Trophoblast cell (in vitro differentiated cells and primary cell): ENCODE measurements around the gene GPRASP1.

Experiments used
- DNase-seq, 2 donors: peaks; one replicate each; pipeline ENCODE4 v3.0.0-alpha.2; 2016
- H2AFZ ChIP-seq: 2 replicates; pipeline ENCODE4 v1.6.1; 2013; ENCODE audit warnings: low read length, moderate library complexity, mild to moderate bottlenecking; ENCODE audit not compliant: insufficient read depth, poor library complexity
- H2AK5ac ChIP-seq: 2 replicates; pipeline ENCODE4 v1.6.1; 2013; ENCODE audit warnings: mild to moderate bottlenecking, low read length
- H2BK120ac ChIP-seq: 2 replicates; pipeline ENCODE4 v1.6.1; 2013; ENCODE audit warnings: low read length, mild to moderate bottlenecking, moderate library complexity; ENCODE audit not compliant: insufficient read depth, poor library complexity
- H2BK12ac ChIP-seq: 2 replicates; pipeline ENCODE4 v1.6.1; 2013; ENCODE audit warnings: mild to moderate bottlenecking, low read length, moderate library complexity
- H2BK5ac ChIP-seq: 2 replicates; pipeline ENCODE4 v1.6.1; 2013; ENCODE audit warnings: low read length, low read depth, moderate library complexity, mild to moderate bottlenecking; ENCODE audit not compliant: poor library complexity
- H3K14ac ChIP-seq: 2 replicates; pipeline ENCODE4 v1.6.1; 2013; ENCODE audit warnings: mild to moderate bottlenecking, low read length
- H3K18ac ChIP-seq: 2 replicates; pipeline ENCODE4 v1.6.1; 2013; ENCODE audit warnings: mild to moderate bottlenecking, low read length
- H3K23ac ChIP-seq: 2 replicates; pipeline ENCODE4 v1.6.1; 2013; ENCODE audit warnings: low read length
- H3K27ac ChIP-seq: 2 replicates; pipeline ENCODE4 v1.5.1; 2013; ENCODE audit warnings: low read depth, mild to moderate bottlenecking, inconsistent platforms, low read length, moderate library complexity
- H3K27me3 ChIP-seq: 2 replicates; pipeline ENCODE4 v1.6.1; 2013; ENCODE audit warnings: inconsistent platforms, mild to moderate bottlenecking, low read length, moderate library complexity; ENCODE audit not compliant: insufficient read depth
- H3K36me3 ChIP-seq, 2 experiments: 1 replicate in 1 of 2; 2 replicates in 1 of 2; pipeline ENCODE4 v1.6.1; 2013; ENCODE audit warnings: low read length in 2 of 2, mild to moderate bottlenecking in 2 of 2, moderate library complexity in 1 of 2; ENCODE audit not compliant: insufficient read depth in 2 of 2, control insufficient read depth in 1 of 2
- H3K4ac ChIP-seq: 2 replicates; pipeline ENCODE4 v1.6.1; 2013; ENCODE audit warnings: low read depth, mild to moderate bottlenecking, low read length, moderate library complexity
- H3K4me1 ChIP-seq, 2 experiments: 1 replicate in 1 of 2; 2 replicates in 1 of 2; pipeline ENCODE4 v1.6.1; 2013; ENCODE audit warnings: low read length in 2 of 2, mild to moderate bottlenecking in 2 of 2, moderate library complexity in 1 of 2; ENCODE audit not compliant: insufficient read depth in 2 of 2, control insufficient read depth in 1 of 2
- H3K4me2 ChIP-seq: 2 replicates; pipeline ENCODE4 v1.6.1; 2013; ENCODE audit warnings: inconsistent platforms, mild to moderate bottlenecking, low read length, moderate library complexity
- H3K4me3 ChIP-seq: 2 replicates; pipeline ENCODE4 v1.5.1; 2013; ENCODE audit warnings: mild to moderate bottlenecking, low read depth, low read length, inconsistent platforms
- H3K79me1 ChIP-seq: one replicate; pipeline ENCODE4 v1.6.1; 2013; ENCODE audit warnings: low read length
- H3K79me2 ChIP-seq: 2 replicates; pipeline ENCODE4 v1.6.1; 2013; ENCODE audit warnings: low read length, mild to moderate bottlenecking; ENCODE audit not compliant: control insufficient read depth, insufficient read depth, poor library complexity
- H3K9ac ChIP-seq: 2 replicates; pipeline ENCODE4 v1.6.1; 2013; ENCODE audit warnings: mild to moderate bottlenecking, low read length
- H3K9me3 ChIP-seq: 2 replicates; pipeline ENCODE4 v1.6.1; 2013; ENCODE audit warnings: low read depth, mild to moderate bottlenecking, control low read depth, inconsistent platforms, low read length; ENCODE audit not compliant: insufficient read depth
- H4K12ac ChIP-seq: 2 replicates; pipeline ENCODE4 v1.6.1; 2013; ENCODE audit warnings: low read depth, mild to moderate bottlenecking, low read length, moderate library complexity
- H4K8ac ChIP-seq: 2 replicates; pipeline ENCODE4 v1.6.1; 2013; ENCODE audit warnings: low read depth, mild to moderate bottlenecking, low read length, moderate library complexity
- H4K91ac ChIP-seq: one replicate; pipeline ENCODE4 v1.6.1; 2013; ENCODE audit warnings: low read depth, mild to moderate bottlenecking, low read length, moderate library complexity
- WGBS: extraction: QIAGEN DNeasy Blood & Tissue Kit; methylation state at CpG from one replicate; pipeline ENCODE4 v1.1.7; 2013; ENCODE audit warnings: missing lambda C conversion rate; ENCODE audit not compliant: insufficient read length, insufficient coverage; ENCODE audit errors: extremely low coverage; 5-methylcytosine and 5-hydroxymethylcytosine counted together

GPRASP1 gene

DNA sequence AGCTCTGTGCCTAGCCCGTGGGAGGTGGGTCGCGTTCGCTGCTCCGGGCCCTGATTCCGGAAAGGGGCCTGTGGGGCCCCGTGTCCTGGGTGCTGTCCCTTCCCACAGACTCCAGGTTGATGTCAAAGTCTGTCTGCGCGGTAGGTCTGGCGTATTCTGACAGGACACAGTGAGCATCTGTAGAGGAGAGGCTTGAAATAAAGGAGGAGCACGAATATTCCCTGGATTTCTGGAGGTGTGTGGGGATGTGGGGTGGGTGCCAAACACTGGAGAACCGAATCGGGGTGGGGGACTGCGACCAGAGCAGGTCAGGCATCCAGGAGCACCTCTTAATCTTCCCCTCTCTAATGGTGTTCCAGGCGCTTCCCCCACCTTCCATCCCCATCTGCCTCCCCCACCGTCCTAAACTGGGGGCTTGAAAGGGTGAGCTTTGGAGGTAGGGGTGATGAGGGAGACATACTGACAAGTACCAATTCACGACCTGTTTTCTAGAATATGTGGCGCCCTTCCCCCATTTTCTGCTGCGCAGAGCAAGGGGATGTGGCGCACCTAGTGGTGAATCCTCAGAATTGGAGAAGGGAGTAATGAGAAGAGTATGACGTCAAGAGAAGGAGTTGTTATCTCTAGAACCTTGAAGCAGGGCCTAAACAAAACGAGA lies 877 bp downstream of the GPRASP1 start:
- Histone ChIP-seq H3K27me3 (no peaks in the 10 kb centered on the region), H3K36me3 (no peaks in the 10 kb centered on the region), H3K9me3 (no peaks in the 10 kb centered on the region), H2AK5ac (no peak overlapping the region), H2BK12ac (no peak overlapping the region), H3K23ac (no peak overlapping the region), H3K4me2 (peak overlapping the region; percentile 90), H3K4ac (no peak overlapping the region), H3K4me1 (peaks cover 5% of the 10 kb centered on the region in 2 experiments), H2BK120ac (no peak overlapping the region), H4K8ac (peak overlapping the region; percentile 37), H3K27ac (no peak overlapping the region), H3K4me3 (peak overlapping the region; percentile 68), H2BK5ac (no peak overlapping the region), H4K91ac (no peak overlapping the region), H4K12ac (no peak overlapping the region), H3K79me2 (no peaks in the 10 kb centered on the region), H3K79me1 (no peaks in the 10 kb centered on the region), H2AFZ (no peak overlapping the region), H3K18ac (no peak overlapping the region), H3K9ac (no peak overlapping the region), H3K14ac (no peak overlapping the region)
- peak in 1 of 2 donors; percentile 44 for DNase-seq
- no CpG with 5 or more reads among the region's 22 CpGs for WGBS

DNA sequence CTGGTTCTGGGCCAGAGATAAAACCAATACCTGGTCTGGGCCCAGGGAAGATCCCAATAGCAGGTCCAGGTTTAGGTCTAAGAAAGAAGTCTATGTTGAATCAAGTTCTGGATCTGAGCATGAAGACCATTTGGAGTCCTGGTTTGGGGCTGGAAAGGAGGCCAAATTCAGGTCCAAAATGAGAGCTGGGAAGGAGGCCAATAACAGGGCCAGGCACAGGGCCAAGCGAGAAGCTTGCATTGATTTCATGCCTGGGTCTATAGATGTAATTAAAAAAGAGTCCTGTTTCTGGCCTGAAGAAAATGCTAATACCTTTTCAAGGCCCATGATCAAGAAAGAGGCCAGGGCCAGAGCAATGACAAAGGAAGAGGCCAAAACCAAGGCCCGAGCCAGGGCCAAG lies 3.4 kb downstream of the GPRASP1 start:
- H3K79me2 ChIP-seq = no peaks in the 10 kb centered on the region
- H3K4me1 ChIP-seq = peaks cover 5 to 8% of the 10 kb centered on the region in 2 experiments
- no peak overlapping the region for H3K9ac ChIP-seq
- H3K18ac ChIP-seq = no peak overlapping the region
- H4K8ac ChIP-seq = no peak overlapping the region
- no peak overlapping the region for H3K23ac ChIP-seq
- H4K12ac ChIP-seq = no peak overlapping the region
- H2AK5ac ChIP-seq = no peak overlapping the region
- DNase-seq = no peak
- H2BK5ac ChIP-seq = no peak overlapping the region
- H3K4ac ChIP-seq = no peak overlapping the region
- no peak overlapping the region for H3K4me2 ChIP-seq
- no peaks in the 10 kb centered on the region for H3K9me3 ChIP-seq
- no peak overlapping the region for H2BK120ac ChIP-seq
- no peak overlapping the region for H2AFZ ChIP-seq
- no peak overlapping the region for H3K27ac ChIP-seq
- no peak overlapping the region for H3K14ac ChIP-seq
- no peak overlapping the region for H4K91ac ChIP-seq
- H3K36me3 ChIP-seq = no peaks in the 10 kb centered on the region
- WGBS = no CpG with 5 or more reads among the region's 2 CpGs
- H2BK12ac ChIP-seq = no peak overlapping the region
- no peaks in the 10 kb centered on the region for H3K27me3 ChIP-seq
- no peaks in the 10 kb centered on the region for H3K79me1 ChIP-seq
- H3K4me3 ChIP-seq = no peak overlapping the region

DNA sequence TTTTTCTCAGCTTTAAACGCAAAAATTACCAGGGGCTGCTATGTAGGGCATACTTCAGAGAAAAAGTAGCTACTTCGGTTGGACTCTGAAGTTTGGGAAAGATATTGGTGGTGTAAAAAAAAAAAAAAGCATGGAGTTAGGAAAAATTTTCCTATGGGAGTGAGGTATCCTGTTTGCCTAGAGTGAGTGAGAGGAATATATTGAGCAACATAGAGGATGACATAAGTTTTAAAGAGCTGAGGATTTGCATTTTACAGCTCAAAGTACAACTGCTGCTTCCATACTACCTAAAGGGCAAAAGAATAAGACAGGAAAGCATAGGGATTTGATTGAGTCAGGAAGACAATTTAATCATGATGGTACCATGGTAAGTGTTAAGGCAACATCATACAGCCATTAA lies 7.3 kb downstream of the GPRASP1 start:
- WGBS = no CpG with 5 or more reads among the region's 2 CpGs
- H3K4me3 ChIP-seq = no peak overlapping the region
- H3K36me3 ChIP-seq = no peaks in the 10 kb centered on the region
- peaks cover 0 to 8% of the 10 kb centered on the region in 2 experiments for H3K4me1 ChIP-seq
- H3K9me3 ChIP-seq = no peaks in the 10 kb centered on the region
- no peak overlapping the region for H2BK120ac ChIP-seq
- no peak overlapping the region for H2AK5ac ChIP-seq
- no peak overlapping the region for H3K9ac ChIP-seq
- no peak for DNase-seq
- H4K12ac ChIP-seq = no peak overlapping the region
- H3K18ac ChIP-seq = no peak overlapping the region
- no peaks in the 10 kb centered on the region for H3K79me2 ChIP-seq
- peaks cover 4% of the 10 kb centered on the region for H3K79me1 ChIP-seq
- H3K27ac ChIP-seq = no peak overlapping the region
- H3K14ac ChIP-seq = no peak overlapping the region
- H2AFZ ChIP-seq = no peak overlapping the region
- H3K27me3 ChIP-seq = no peaks in the 10 kb centered on the region
- H4K91ac ChIP-seq = no peak overlapping the region
- H4K8ac ChIP-seq = no peak overlapping the region
- no peak overlapping the region for H3K4ac ChIP-seq
- no peak overlapping the region for H2BK12ac ChIP-seq
- H3K4me2 ChIP-seq = no peak overlapping the region
- no peak overlapping the region for H3K23ac ChIP-seq
- H2BK5ac ChIP-seq = no peak overlapping the region

DNA sequence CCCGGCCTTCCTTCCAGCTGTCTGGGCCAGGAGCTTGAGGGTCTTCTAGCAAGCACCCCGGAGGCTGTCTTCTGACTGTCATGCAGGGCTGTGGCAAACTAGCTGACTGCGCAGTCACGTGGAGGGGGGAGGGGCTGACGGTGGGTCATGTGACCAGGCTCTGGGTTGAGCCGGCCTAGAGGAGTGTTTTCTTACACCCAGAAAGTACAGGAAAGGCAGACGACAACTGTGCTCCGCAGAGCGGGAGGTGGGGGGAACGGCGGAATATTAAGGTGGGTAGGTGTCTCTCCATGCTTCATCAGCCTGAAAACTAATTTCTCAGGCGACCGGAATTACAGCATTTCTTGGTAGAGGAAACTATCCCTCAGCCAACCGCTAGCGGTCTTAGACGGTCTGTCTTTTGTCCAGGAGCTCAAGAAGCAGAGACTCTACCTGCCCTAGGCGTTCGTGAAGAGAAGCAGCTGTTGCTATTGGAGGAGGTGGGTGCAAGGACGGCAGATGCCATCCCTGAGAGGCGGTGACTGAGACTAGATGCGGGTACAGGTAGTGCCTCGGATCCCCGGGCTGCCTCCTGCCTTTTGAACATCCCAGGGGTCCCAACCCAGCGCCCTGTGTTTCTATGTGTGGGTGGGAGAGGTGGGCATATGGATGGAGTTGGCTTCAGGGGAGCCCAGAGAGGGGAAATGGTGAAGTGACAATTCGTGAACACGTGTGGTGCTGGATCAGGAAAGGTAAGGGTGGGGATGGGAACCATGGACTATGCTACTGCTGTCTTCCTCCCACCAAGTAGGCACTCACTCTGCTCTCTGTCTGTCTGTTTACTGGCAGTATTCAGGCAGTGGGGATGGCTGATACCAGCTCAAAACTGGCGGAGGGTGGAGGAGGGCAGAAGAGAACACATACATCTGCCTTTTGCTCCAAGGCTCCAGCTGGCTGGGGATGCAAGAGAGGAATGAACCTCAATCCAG lies 8.8 kb downstream of the GPRASP1 start:
- Histone ChIP-seq H4K91ac (peak overlapping the region; percentile 42), H3K9ac (no peak overlapping the region)

More for the DNA sequence above, 8.8 kb downstream of the GPRASP1 start:
- Histone ChIP-seq H4K12ac (no peak overlapping the region), H3K14ac (no peak overlapping the region), H2BK5ac (no peak overlapping the region), H3K4me2 (peak overlapping the region; percentile 88), H3K79me2 (no peaks in the 10 kb centered on the region), H3K27me3 (no peaks in the 10 kb centered on the region), H3K4ac (no peak overlapping the region), H3K4me1 (peaks cover 0 to 8% of the 10 kb centered on the region in 2 experiments), H2AK5ac (peak overlapping the region; percentile 14), H4K8ac (peak overlapping the region; percentile 3), H3K27ac (no peak overlapping the region), H2BK120ac (no peak overlapping the region), H3K36me3 (no peaks in the 10 kb centered on the region), H3K9me3 (no peaks in the 10 kb centered on the region), H3K4me3 (peak overlapping the region; percentile 47), H2AFZ (no peak overlapping the region), H2BK12ac (no peak overlapping the region), H3K23ac (no peak overlapping the region), H3K79me1 (peaks cover 4% of the 10 kb centered on the region), H3K18ac (peak overlapping the region; percentile 46)
- WGBS = no CpG with 5 or more reads among the region's 27 CpGs
- DNase-seq = peak; percentile 46 to 56
